ENCODE measurements around the gene JARID2.

Gene JARID2

DNA sequence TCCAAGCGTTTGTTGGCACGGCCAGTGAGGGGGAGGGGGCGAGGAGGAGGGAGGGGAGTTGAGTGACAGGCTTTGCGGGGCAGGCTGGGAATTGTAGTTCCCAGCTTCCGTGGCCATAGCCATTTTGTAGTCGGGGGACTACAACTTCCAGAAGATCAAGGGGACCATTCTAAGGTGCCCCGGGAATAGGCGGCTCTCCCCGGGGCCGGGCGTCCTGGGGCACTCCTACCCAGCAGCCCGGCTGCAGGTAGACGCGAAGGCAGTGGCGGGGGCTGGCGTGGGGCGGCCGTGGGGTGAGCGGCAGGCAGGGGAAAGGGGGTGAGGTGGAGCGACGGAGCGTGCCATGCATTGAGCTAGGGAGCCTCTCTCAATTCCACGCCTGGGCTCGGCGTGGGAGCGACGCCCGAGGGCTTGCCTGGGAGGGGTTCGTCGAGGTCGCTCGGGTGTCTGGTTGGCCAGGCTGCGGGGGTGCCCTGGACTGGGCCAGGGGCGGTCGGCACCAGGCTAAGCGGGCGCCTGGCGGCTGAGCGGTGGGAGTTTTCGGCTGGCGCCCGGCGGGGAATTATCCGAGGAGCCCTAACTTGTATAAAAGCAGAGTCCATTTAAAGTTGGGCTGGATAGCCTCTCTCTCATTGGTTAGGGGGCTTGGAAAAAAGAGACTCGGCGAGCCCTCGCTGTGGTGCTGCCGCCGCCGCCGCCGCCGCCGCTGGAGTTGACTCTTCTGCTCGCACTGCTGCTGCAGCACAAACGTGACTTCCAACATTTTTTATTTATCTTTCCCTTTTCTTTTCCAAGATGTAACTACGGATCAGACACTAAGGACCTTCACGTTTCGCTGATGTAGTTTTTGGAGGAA lies at the start of gene JARID2 (continued):
- TF ChIP-seq ZNF692 (tag by site-specific recombination; IDR thresholded peaks at IDR 0.05), result peak; percentile 49; the same call in 1 of the 2 replicates
- no peak for TF ChIP-seq ZBTB21 (tag by site-specific recombination; IDR thresholded peaks at IDR 0.05)
- TF ChIP-seq ZNF280C (tag by site-specific recombination; IDR thresholded peaks at IDR 0.05), result no peak
- no peak for TF ChIP-seq ZNF16 (tag by site-specific recombination; IDR thresholded peaks at IDR 0.05; ENCODE audit: low read depth)
- TF ChIP-seq ZNF530 (tag by site-specific recombination; IDR thresholded peaks at IDR 0.05; ENCODE audit: low read depth), result no peak
- peak; percentile 44; the same call in 1 of the 2 replicates for TF ChIP-seq FEZF1 (tag by site-specific recombination; IDR thresholded peaks at IDR 0.05)
- peak; percentile 78 for TF ChIP-seq KLF8 (tag by site-specific recombination; IDR thresholded peaks at IDR 0.05)
- TF ChIP-seq, protein P1, sequence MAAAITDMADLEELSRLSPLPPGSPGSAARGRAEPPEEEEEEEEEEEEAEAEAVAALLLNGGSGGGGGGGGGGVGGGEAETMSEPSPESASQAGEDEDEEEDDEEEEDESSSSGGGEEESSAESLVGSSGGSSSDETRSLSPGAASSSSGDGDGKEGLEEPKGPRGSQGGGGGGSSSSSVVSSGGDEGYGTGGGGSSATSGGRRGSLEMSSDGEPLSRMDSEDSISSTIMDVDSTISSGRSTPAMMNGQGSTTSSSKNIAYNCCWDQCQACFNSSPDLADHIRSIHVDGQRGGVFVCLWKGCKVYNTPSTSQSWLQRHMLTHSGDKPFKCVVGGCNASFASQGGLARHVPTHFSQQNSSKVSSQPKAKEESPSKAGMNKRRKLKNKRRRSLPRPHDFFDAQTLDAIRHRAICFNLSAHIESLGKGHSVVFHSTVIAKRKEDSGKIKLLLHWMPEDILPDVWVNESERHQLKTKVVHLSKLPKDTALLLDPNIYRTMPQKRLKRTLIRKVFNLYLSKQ (tag by site-specific recombination; IDR thresholded peaks at IDR 0.05; ENCODE audit: borderline replicate concordance), result no peak
- peak; percentile 97 for TF ChIP-seq ZBTB8A (tag by site-specific recombination; IDR thresholded peaks at IDR 0.05)
- no peak for TF ChIP-seq ZNF211 (tag by site-specific recombination; IDR thresholded peaks at IDR 0.05; ENCODE audit: low read depth)
- TF ChIP-seq ZNF791 (tag by site-specific recombination; IDR thresholded peaks at IDR 0.05), result no peak
- TF ChIP-seq ZNF416 (tag by site-specific recombination; IDR thresholded peaks at IDR 0.05), result no peak
- TF ChIP-seq ZNF423 (tag by site-specific recombination; IDR thresholded peaks at IDR 0.05), result no peak
- no peak for TF ChIP-seq ZNF830 (tag by site-specific recombination; IDR thresholded peaks at IDR 0.05; ENCODE audit: low read depth)
- TF ChIP-seq ZNF148 (tag by site-specific recombination; IDR thresholded peaks at IDR 0.05; ENCODE audit: borderline replicate concordance), result no peak
- no peak for TF ChIP-seq ZNF571 (tag by site-specific recombination; IDR thresholded peaks at IDR 0.05)
- TF ChIP-seq ZXDB (tag by site-specific recombination; IDR thresholded peaks at IDR 0.05), result peak; percentile 79; the same call in 1 of the 2 replicates
- no peak for TF ChIP-seq MYNN (tag by site-specific recombination; IDR thresholded peaks at IDR 0.05; ENCODE audit: borderline replicate concordance)
- TF ChIP-seq ZNF768 (tag by site-specific recombination; IDR thresholded peaks at IDR 0.05), result no peak
- TF ChIP-seq KLF10 (tag by site-specific recombination; IDR thresholded peaks at IDR 0.05), result peak; percentile 79
- TF ChIP-seq ZNF629 (tag by site-specific recombination; IDR thresholded peaks at IDR 0.05), result peak; percentile 68
- TF ChIP-seq ZNF2 (tag by site-specific recombination; IDR thresholded peaks at IDR 0.05), result peak; percentile 43; the same call in 1 of the 2 replicates
- TF ChIP-seq ZNF513 (tag by site-specific recombination; IDR thresholded peaks at IDR 0.05), result no peak
- TF ChIP-seq ZNF23 (tag by site-specific recombination; IDR thresholded peaks at IDR 0.05; ENCODE audit: borderline replicate concordance), result no peak
- TF ChIP-seq ZNF175 (tag by site-specific recombination; IDR thresholded peaks at IDR 0.05), result no peak
- peak; percentile 97 for TF ChIP-seq ZNF76 (tag by site-specific recombination; IDR thresholded peaks at IDR 0.05; ENCODE audit: borderline replicate concordance, low read depth)
- TF ChIP-seq ZBTB48 (tag by site-specific recombination; IDR thresholded peaks at IDR 0.05), result peak; percentile 100
- TF ChIP-seq, protein P2, sequence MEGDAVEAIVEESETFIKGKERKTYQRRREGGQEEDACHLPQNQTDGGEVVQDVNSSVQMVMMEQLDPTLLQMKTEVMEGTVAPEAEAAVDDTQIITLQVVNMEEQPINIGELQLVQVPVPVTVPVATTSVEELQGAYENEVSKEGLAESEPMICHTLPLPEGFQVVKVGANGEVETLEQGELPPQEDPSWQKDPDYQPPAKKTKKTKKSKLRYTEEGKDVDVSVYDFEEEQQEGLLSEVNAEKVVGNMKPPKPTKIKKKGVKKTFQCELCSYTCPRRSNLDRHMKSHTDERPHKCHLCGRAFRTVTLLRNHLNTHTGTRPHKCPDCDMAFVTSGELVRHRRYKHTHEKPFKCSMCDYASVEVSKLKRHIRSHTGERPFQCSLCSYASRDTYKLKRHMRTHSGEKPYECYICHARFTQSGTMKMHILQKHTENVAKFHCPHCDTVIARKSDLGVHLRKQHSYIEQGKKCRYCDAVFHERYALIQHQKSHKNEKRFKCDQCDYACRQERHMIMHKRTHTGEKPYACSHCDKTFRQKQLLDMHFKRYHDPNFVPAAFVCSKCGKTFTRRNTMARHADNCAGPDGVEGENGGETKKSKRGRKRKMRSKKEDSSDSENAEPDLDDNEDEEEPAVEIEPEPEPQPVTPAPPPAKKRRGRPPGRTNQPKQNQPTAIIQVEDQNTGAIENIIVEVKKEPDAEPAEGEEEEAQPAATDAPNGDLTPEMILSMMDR (tag by site-specific recombination; IDR thresholded peaks at IDR 0.05), result peak; percentile 25; the same call in 1 of the 2 replicates
- no peak for TF ChIP-seq BCL11A (tag by site-specific recombination; IDR thresholded peaks at IDR 0.05; ENCODE audit: low read depth)
